ENCODE results near the gene CIZ1. TPM values are rescaled to one million over a fixed set of nuclear protein-coding genes. Genes with fewer than 3 reads are reported as not detected.

CIZ1 gene
- total RNA-seq, 1 experiment from 2014 or later = 104 TPM

GRCh38 chr9:128146591-128147120, 44.7 kb downstream of the CIZ1 start:
- no peak overlapping the region for H4K91ac ChIP-seq (ENCODE audit: insufficient read length, low read depth, low read length)
- no peak overlapping the region for H2BK20ac ChIP-seq (ENCODE audit: low read depth, low read length, poor library complexity, severe bottlenecking)
- no peak overlapping the region for H3K18ac ChIP-seq (ENCODE audit: insufficient read length, low read depth, low read length)
- H4K20me1 ChIP-seq (ENCODE audit: control insufficient read depth, insufficient read depth, insufficient read length) = no peaks in the 10 kb centered on the region
- H3K23me2 ChIP-seq (ENCODE audit: insufficient read length, low read depth, low read length, poor library complexity, severe bottlenecking) = no peaks in the 10 kb centered on the region
- H4K5ac ChIP-seq (ENCODE audit: insufficient read length, low read depth, low read length) = no peak overlapping the region
- H3K36me3 Mint-ChIP-seq (ENCODE audit: insufficient read depth in 1 of 3, low read depth in 3 of 3) = no peaks in the 10 kb centered on the region
- peak; percentile 24 for DNase-seq
- H3K14ac ChIP-seq (ENCODE audit: insufficient read depth, low read length) = no peak overlapping the region
- H3T11ph ChIP-seq (ENCODE audit: low read length) = no peak overlapping the region
- no peak overlapping the region for H2BK12ac ChIP-seq (ENCODE audit: insufficient read length, low read depth, low read length)
- no peak overlapping the region for H4K8ac ChIP-seq (replicated peaks; ENCODE audit: insufficient read length, low read depth, low read length)
- no peak overlapping the region for H2AFZ ChIP-seq (ENCODE audit: low read length)
- H3K4me1 ChIP-seq (ENCODE audit: insufficient read depth, low read length) = no peaks in the 10 kb centered on the region
- no peak overlapping the region for H3K4ac ChIP-seq (ENCODE audit: low read depth, low read length)
- H3K79me1 ChIP-seq (ENCODE audit: insufficient read depth, low read depth, low read length, poor library complexity, severe bottlenecking) = no peaks in the 10 kb centered on the region
- H2AK5ac ChIP-seq (ENCODE audit: insufficient read length, low read length) = no peak overlapping the region
- no peak overlapping the region for H3K27ac ChIP-seq (ENCODE audit: insufficient read length, low read depth, low read length)
- no peaks in the 10 kb centered on the region for H3K9me3 ChIP-seq (ENCODE audit: control insufficient read depth, low read depth, low read length)
- H2BK120ac ChIP-seq (ENCODE audit: low read depth, low read length, poor library complexity, severe bottlenecking) = no peak overlapping the region
- no peak overlapping the region for H2BK15ac ChIP-seq (ENCODE audit: low read depth, low read length)
- H3K27ac Mint-ChIP-seq = no peak overlapping the region
- H3K27me3 Mint-ChIP-seq (ENCODE audit: low read depth) = peaks cover 10% of the 10 kb centered on the region
- H3K9ac ChIP-seq (ENCODE audit: extremely low read depth, insufficient read length, low read length) = no peak overlapping the region
- H3K27me3 ChIP-seq (ENCODE audit: insufficient read depth, low read length) = no peaks in the 10 kb centered on the region
- H3K9me3 Mint-ChIP-seq = no peaks in the 10 kb centered on the region
- no peak for TF ChIP-seq CTCF (conservative IDR thresholded peaks at IDR 0.05)
- WGBS (ENCODE audit: extremely low coverage, insufficient read length, low lambda C conversion rate) = no CpG with 5 or more reads among the region's 8 CpGs
- no peaks in the 10 kb centered on the region for H3K79me2 ChIP-seq (ENCODE audit: insufficient read depth, low read length)
- H3K56ac ChIP-seq (ENCODE audit: insufficient read length, low read depth, low read length) = no peak overlapping the region
- no peak overlapping the region for H2BK5ac ChIP-seq (ENCODE audit: insufficient read length, low read length)
- no peak overlapping the region for H3K4me2 ChIP-seq (ENCODE audit: insufficient read depth, insufficient read length, low read length)
- no peak overlapping the region for H3K23ac ChIP-seq (ENCODE audit: insufficient read length, low read depth, low read length)
- peaks cover 11 to 18% of the 10 kb centered on the region in 2 experiments for H3K4me1 Mint-ChIP-seq
- no peak overlapping the region; a peak in 2 of 5 replicates for H3K4me3 Mint-ChIP-seq

Measured in H9 (cell line).